Cardiac fibroblast (primary cell): ENCODE results near the gene CILP.

Experiments
- DNase-seq, 2 donors: peaks; one replicate each; pipeline versions ENCODE4 v3.0.0 to v3.0.0-alpha.2; 2010; ENCODE audit warnings: low read depth in 2 of 2
- H3K4me3 ChIP-seq, 2 donors: replicated peaks in 1 of 2; 1 replicate in 1 of 2; 2 replicates in 1 of 2; pipeline ENCODE4 v1.5.1; 2011; ENCODE audit warnings: low read depth in 2 of 2, low read length in 2 of 2, mild to moderate bottlenecking in 2 of 2, moderate library complexity in 1 of 2
- CTCF ChIP-seq: IDR thresholded peaks from one replicate; pipeline ENCODE4 v1.5.1; 2011; ENCODE audit warnings: low read depth, mild to moderate bottlenecking, low read length, inconsistent platforms

Gene CILP

GRCh38 chr15:65213241-65213640 lies 2.0 kb upstream of the CILP start:
- no peak overlapping the region for H3K4me3 ChIP-seq
- TF ChIP-seq CTCF = no peak
- DNase-seq = no peak

- TF ChIP-seq CTCF = peak; percentile 48
- no peak overlapping the region for H3K4me3 ChIP-seq
- DNase-seq = no peak
These were observed 824 bp upstream of the CILP start for GRCh38 chr15:65212097-65212496.

GRCh38 chr15:65211482-65211982 lies 259 bp upstream of the CILP start:
- no peak for TF ChIP-seq CTCF
- H3K4me3 ChIP-seq = no peak overlapping the region
- peak; percentile 18 to 54 for DNase-seq

GRCh38 chr15:65209701-65210643 lies 1.3 kb downstream of the CILP start:
- no peak for TF ChIP-seq CTCF
- no peak for DNase-seq
- H3K4me3 ChIP-seq = no peak overlapping the region

- H3K4me3 ChIP-seq = no peak overlapping the region
- TF ChIP-seq CTCF = no peak
- DNase-seq = no peak
These were observed 2.6 kb downstream of the CILP start for GRCh38 chr15:65208647-65209046.

GRCh38 chr15:65207280-65207840 lies 3.9 kb downstream of the CILP start:
- no peak overlapping the region for H3K4me3 ChIP-seq
- no peak for TF ChIP-seq CTCF
- no peak for DNase-seq
